Femur (tissue), 1 donor: ENCODE data around the gene DNM2.
"Not testable (repeated sequence)": the region's sequence is repeated elsewhere in the genome, so short reads cannot be mapped to it uniquely, and the experiment has no call there.

Source experiments
- DNase-seq: peaks from one replicate; pipeline ENCODE4 v3.0.0-alpha.2; 2017

The DNM2 gene

GRCh38 chr19:10870955-10871603 is 153.2 kb downstream of the DNM2 start, which contains the start of gene CARM1:
CARM1 (plus strand) TSS chr19:10871553; CDS start chr19:10871703, 150 bp downstream.
- peak; percentile 100 for DNase-seq

GRCh38 chr19:10871711-10872545 is 154.0 kb downstream of the DNM2 start:
- peak; percentile 75 for DNase-seq

GRCh38 chr19:10872546-10873107 is 154.7 kb downstream of the DNM2 start:
- no peak for DNase-seq

GRCh38 chr19:10874024-10874423 is 156.1 kb downstream of the DNM2 start:
- no peak for DNase-seq

- DNase-seq = no peak
These were observed 158.8 kb downstream of the DNM2 start for GRCh38 chr19:10876459-10877240.

GRCh38 chr19:10877608-10878007 is 159.7 kb downstream of the DNM2 start:
- not testable (repeated sequence) for DNase-seq

- no peak for DNase-seq
These were observed 160.4 kb downstream of the DNM2 start for GRCh38 chr19:10878253-10878652.
